K562 (cell line): ENCODE results near the gene DPH7. TPM values are rescaled to one million over a fixed set of nuclear protein-coding genes. Genes with fewer than 3 reads are reported as not detected.

Experiments used
- ATF1 ChIP-seq, 2 experiments: fragments of 450-650 bp in 1 of 2; IDR thresholded peaks; 2 replicates each; pipeline ENCODE4 v1.6.1; 2016; ENCODE audit warnings: missing compliant biosample characterization in 1 of 2, missing genetic modification characterization in 1 of 2
- GTF2F1 ChIP-seq: IDR thresholded peaks from 2 replicates; pipeline ENCODE4 v1.6.1; 2011; ENCODE audit warnings: low read depth, low read length, improper control_type of control experiment
- IRF2 ChIP-seq: sonication (generic); formaldehyde crosslinking; IDR thresholded peaks from 2 replicates; pipeline ENCODE4 v1.8.1; 2022; ENCODE audit warnings: mild to moderate bottlenecking, missing genetic modification reagents
- LCOR ChIP-seq: sonication (generic); formaldehyde crosslinking; IDR thresholded peaks from 2 replicates; pipeline ENCODE4 v1.8.0; 2022; ENCODE audit warnings: mild to moderate bottlenecking, missing genetic modification reagents
- NRF1 ChIP-seq, 2 experiments: fragments of 450-650 bp; IDR thresholded peaks in 1 of 2; conservative IDR thresholded peaks in 1 of 2; 2 replicates each; pipeline ENCODE4 v1.6.1; 2014; ENCODE audit warnings: mild to moderate bottlenecking in 2 of 2
- POLR2B ChIP-seq: fragments of 450-650 bp; IDR thresholded peaks from 2 replicates; pipeline ENCODE4 v1.6.1; 2018; ENCODE audit warnings: low read depth; ENCODE audit not compliant: partially characterized antibody
- RBFOX2 ChIP-seq: fragments of 200-400 bp; formaldehyde crosslinking; IDR thresholded peaks from 2 replicates; pipeline ENCODE4 v1.6.1; 2017; ENCODE audit warnings: low read depth, mild to moderate bottlenecking, low read length, moderate library complexity
- SREBF1 ChIP-seq: fragments of 150-350 bp; IDR thresholded peaks from 2 replicates; pipeline ENCODE4 v1.6.1; 2014; ENCODE audit warnings: antibody characterized with exemption, low read depth, low read length, borderline replicate concordance
- SRSF7 ChIP-seq: fragments of 200-400 bp; formaldehyde crosslinking; optimal IDR thresholded peaks from 2 replicates; pipeline ENCODE3; 2017; ENCODE audit warnings: mild to moderate bottlenecking, low read depth, low read length
- TAF9B ChIP-seq: fragments of 450-650 bp; IDR thresholded peaks from 2 replicates; pipeline ENCODE4 v1.6.1; 2018; ENCODE audit warnings: mild to moderate bottlenecking; ENCODE audit not compliant: partially characterized antibody
- TCF7 ChIP-seq: sonication (generic); IDR thresholded peaks from 2 replicates; pipeline ENCODE4 v1.6.1; 2016; ENCODE audit warnings: antibody characterized with exemption, borderline replicate concordance
- TEAD2 ChIP-seq: fragments of 450-650 bp; IDR thresholded peaks from 2 replicates; pipeline ENCODE4 v1.6.1; 2016; ENCODE audit warnings: missing genetic modification characterization, control low read depth, missing compliant biosample characterization
- TRIM24 ChIP-seq, 2 experiments: fragments of 450-650 bp; IDR thresholded peaks; 2 replicates each; pipeline ENCODE4 v1.6.1; 2016
- ZNF77 ChIP-seq: fragments of 250-450 bp; sonication (Bioruptor Pico); IDR thresholded peaks from 2 replicates; pipeline ENCODE4 v1.5.0; 2020
- polyA plus RNA-seq, 8 experiments: library from polyadenylated mRNA; depleted of rRNA in 4 of 8; stranded (reverse) in 5 of 8; unstranded in 3 of 8; fragments of >200 nt; fragmentation: Nextera tagmentation in 2 of 8; fragmentation: Illumina TruSeq in 1 of 8; extraction: Ambion mirVana in 2 of 8; extraction: Trizol in 1 of 8; gene quantifications; 2 replicates each; pipeline versions ENCODE4 v1.2.1 to v1.2.3, GENCODE V29; 2011 to 2014; ENCODE audit warnings: inconsistent platforms in 1 of 8, missing spikeins in 1 of 8
- total RNA-seq, 7 experiments: library from RNA; depleted of rRNA in 6 of 7; stranded (reverse); fragments of >200 nt in 6 of 7; fragmentation: Illumina TruSeq in 2 of 7; extraction: Trizol in 2 of 7; gene quantifications; 2 replicates each; pipeline versions ENCODE4 v1.2.1 to v1.2.3, GENCODE V29; 2011 to 2021; ENCODE audit warnings: low replicate concordance in 1 of 7
- TF ChIP-seq, protein P1 (sequence below): fragments of 200-800 bp; sonication (Bioruptor generic); IDR thresholded peaks from 2 replicates; pipeline ENCODE4 v1.6.1; 2017; ENCODE audit warnings: missing genetic modification characterization, missing compliant biosample characterization
- TF ChIP-seq, protein P2 (sequence below), 2 experiments: fragments of 450-650 bp; IDR thresholded peaks; 2 replicates each; pipeline ENCODE4 v1.6.1; 2018; ENCODE audit warnings: mild to moderate bottlenecking in 2 of 2, low read depth in 1 of 2; ENCODE audit not compliant: partially characterized antibody in 2 of 2
- TF ChIP-seq, protein P3 (sequence below): fragments of 250-450 bp; sonication (Bioruptor Pico); IDR thresholded peaks from 2 replicates; pipeline ENCODE4 v1.8.0; 2022; ENCODE audit warnings: moderate library complexity, mild to moderate bottlenecking, inconsistent platforms
- TF ChIP-seq, protein P4 (sequence below): fragments of 250-450 bp; sonication (Bioruptor Pico); IDR thresholded peaks from 2 replicates; pipeline ENCODE4 v1.5.0; 2020; ENCODE audit warnings: mild to moderate bottlenecking

The DPH7 gene
- total and polyA plus RNA-seq, 9 of the 15 experiments (the other 6 are each of a cell fraction or from before 2014, with no cell fraction given): 13.9 to 68.6 (median 41.3) TPM

DNA sequence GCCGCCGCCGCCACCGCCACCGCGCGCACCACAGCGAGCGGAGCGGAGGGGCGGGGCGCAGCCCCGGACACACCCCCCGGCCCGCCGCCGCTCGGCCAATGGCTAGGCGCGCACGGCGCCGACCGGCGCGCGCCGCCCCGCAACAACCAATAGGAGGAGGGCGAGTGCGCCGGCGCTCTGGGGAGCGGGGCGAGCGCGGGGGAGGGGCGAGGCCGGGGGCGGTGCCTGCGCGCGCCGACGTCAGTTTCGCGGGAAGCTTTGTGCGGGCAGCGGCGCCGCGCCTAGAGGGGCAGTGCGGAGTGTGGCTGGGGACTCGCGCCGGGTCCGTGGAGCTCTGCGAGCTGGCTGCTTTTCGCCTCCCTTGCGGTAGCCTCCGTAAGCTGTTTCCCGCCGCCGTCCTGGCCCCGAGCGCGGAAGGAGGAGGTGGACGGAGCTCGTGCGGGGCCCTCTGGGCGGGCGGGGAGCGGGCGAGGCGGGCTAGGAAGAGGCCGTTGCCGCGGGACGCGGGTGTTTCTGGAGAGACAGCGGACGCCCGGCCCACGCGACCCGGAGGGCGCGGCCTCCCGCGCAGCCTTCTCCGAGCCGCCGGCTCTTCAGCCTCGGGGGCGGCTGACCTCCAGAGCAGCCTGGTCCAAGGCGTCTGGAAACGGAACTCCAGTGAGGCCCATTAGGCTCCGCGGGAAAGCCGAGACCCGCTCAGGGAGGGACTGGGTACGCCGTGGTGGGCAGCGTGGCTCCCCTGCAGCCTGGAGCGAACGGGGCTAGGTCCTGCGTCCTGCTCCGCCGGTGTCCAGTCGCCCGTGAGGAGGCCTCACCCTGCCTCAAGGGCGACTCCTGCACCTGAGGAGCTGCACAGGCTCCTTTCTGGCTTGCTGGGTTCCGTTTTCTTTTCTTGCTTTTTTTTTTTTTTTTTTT is 12.0 kb upstream of the DPH7 start, which contains the start of gene ZMYND19 (continued):
- TF ChIP-seq, protein P1, sequence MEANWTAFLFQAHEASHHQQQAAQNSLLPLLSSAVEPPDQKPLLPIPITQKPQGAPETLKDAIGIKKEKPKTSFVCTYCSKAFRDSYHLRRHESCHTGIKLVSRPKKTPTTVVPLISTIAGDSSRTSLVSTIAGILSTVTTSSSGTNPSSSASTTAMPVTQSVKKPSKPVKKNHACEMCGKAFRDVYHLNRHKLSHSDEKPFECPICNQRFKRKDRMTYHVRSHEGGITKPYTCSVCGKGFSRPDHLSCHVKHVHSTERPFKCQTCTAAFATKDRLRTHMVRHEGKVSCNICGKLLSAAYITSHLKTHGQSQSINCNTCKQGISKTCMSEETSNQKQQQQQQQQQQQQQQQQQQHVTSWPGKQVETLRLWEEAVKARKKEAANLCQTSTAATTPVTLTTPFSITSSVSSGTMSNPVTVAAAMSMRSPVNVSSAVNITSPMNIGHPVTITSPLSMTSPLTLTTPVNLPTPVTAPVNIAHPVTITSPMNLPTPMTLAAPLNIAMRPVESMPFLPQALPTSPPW (CRISPR knock-in tag): peak; percentile 79
- TF ChIP-seq SRSF7 (no peak), NRF1 (conservative IDR thresholded peaks at IDR 0.05 in 1 of 2, IDR thresholded peaks at IDR 0.05 in 1 of 2) (peak; percentile 85 to 87), POLR2B (no peak), TEAD2 (no peak), TAF9B (no peak), SREBF1 (no peak), ATF1 (CRISPR knock-in tag; IDR thresholded peaks at IDR 0.05) (no peak), ATF1 (tag; IDR thresholded peaks at IDR 0.05) (peak; percentile 90), IRF2 (CRISPR knock-in tag) (no peak), TRIM24 (IDR thresholded peaks at IDR 0.05) (no peak), LCOR (CRISPR knock-in tag) (no peak), TCF7 (no peak), RBFOX2 (peak; percentile 76), ZNF77 (no peak), GTF2F1 (no peak)
- TF ChIP-seq, protein P2, sequence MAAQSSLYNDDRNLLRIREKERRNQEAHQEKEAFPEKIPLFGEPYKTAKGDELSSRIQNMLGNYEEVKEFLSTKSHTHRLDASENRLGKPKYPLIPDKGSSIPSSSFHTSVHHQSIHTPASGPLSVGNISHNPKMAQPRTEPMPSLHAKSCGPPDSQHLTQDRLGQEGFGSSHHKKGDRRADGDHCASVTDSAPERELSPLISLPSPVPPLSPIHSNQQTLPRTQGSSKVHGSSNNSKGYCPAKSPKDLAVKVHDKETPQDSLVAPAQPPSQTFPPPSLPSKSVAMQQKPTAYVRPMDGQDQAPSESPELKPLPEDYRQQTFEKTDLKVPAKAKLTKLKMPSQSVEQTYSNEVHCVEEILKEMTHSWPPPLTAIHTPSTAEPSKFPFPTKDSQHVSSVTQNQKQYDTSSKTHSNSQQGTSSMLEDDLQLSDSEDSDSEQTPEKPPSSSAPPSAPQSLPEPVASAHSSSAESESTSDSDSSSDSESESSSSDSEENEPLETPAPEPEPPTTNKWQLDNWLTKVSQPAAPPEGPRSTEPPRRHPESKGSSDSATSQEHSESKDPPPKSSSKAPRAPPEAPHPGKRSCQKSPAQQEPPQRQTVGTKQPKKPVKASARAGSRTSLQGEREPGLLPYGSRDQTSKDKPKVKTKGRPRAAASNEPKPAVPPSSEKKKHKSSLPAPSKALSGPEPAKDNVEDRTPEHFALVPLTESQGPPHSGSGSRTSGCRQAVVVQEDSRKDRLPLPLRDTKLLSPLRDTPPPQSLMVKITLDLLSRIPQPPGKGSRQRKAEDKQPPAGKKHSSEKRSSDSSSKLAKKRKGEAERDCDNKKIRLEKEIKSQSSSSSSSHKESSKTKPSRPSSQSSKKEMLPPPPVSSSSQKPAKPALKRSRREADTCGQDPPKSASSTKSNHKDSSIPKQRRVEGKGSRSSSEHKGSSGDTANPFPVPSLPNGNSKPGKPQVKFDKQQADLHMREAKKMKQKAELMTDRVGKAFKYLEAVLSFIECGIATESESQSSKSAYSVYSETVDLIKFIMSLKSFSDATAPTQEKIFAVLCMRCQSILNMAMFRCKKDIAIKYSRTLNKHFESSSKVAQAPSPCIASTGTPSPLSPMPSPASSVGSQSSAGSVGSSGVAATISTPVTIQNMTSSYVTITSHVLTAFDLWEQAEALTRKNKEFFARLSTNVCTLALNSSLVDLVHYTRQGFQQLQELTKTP (IDR thresholded peaks at IDR 0.05; ENCODE audit: low read depth in 1 of 2, partially characterized antibody in 2 of 2): no peak
- TF ChIP-seq, protein P3, sequence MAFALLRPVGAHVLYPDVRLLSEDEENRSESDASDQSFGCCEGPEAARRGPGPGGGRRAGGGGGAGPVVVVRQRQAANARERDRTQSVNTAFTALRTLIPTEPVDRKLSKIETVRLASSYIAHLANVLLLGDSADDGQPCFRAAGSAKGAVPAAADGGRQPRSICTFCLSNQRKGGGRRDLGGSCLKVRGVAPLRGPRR (CRISPR knock-in tag): no peak
- TF ChIP-seq, protein P4, sequence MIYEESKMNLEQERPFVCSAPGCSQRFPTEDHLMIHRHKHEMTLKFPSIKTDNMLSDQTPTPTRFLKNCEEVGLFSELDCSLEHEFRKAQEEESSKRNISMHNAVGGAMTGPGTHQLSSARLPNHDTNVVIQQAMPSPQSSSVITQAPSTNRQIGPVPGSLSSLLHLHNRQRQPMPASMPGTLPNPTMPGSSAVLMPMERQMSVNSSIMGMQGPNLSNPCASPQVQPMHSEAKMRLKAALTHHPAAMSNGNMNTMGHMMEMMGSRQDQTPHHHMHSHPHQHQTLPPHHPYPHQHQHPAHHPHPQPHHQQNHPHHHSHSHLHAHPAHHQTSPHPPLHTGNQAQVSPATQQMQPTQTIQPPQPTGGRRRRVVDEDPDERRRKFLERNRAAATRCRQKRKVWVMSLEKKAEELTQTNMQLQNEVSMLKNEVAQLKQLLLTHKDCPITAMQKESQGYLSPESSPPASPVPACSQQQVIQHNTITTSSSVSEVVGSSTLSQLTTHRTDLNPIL (CRISPR knock-in tag): no peak
